HT1080 (cell line): ENCODE measurements around the gene PTPRR. TPM values are rescaled to one million over a fixed set of nuclear protein-coding genes. Genes with fewer than 3 reads are reported as not detected.
A peak's percentile ranks its signal among the peaks of the same experiment; 100 is the strongest.

Source experiments
- DNase-seq: peaks from one replicate; pipeline ENCODE4 v3.0.0-alpha.2; 2015; ENCODE audit warnings: low read depth
- total RNA-seq: library from RNA; depleted of rRNA; stranded (reverse); fragments of >200 nt; shearing (Covaris generic); gene quantifications from 2 replicates; pipeline ENCODE4 v1.2.3, GENCODE V29; 2014

Gene PTPRR
- total RNA-seq, 1 experiment from 2014 or later: 2.5 TPM

DNA sequence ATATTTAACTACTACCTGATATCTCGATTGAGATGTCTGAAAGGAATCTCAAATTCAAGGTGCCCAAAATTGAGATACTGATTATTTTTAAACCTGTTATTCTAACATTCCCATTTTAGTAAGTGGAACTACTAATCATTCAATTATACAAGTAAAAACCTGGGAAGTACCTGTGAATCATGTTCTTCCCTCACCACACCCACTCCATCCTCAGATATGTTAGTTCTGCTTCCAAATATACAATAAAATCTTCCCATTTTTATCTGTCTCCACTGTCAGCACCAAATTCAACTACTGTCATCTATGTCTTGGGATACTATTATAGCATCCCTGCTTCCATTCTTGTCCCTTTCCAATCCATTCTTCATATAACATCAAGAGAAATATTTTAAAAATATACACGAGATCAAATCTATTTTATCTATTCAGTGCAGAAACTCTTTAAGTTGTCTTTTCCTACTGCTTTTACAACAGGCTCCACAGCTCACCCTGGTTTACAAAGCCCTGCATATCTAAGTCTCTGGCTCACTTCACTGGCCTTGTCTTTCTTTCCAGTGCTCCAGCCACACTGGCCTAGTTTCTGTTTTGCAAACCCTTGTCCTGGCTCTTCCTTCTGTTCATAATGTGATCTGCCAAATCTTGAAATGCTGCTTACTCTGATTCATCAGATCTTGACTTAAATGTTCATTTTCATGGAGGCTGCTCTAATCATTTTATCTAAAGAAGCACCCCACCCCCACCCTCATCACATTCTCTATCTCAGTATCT is 122.3 kb downstream of the PTPRR start:
- no peak for DNase-seq

DNA sequence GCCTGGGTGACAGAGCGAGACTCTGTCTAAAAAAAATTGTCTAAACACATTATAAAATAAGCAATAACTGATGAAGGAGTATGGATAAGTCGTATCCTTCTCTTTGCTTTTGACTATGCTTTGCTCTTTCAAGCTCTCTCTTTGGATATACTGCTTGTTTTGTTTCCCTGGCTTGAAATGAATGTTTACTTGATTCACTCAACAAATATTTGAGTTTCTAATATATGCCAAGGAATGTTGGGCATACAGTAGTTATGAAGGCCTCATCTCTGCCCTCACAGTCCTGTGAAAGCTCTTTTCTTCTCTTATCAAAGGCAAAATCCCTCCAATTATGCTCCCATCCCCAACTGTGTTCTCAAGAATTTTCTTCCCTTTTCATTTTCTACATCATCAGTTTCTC is 123.5 kb downstream of the PTPRR start:
- DNase-seq: no peak

DNA sequence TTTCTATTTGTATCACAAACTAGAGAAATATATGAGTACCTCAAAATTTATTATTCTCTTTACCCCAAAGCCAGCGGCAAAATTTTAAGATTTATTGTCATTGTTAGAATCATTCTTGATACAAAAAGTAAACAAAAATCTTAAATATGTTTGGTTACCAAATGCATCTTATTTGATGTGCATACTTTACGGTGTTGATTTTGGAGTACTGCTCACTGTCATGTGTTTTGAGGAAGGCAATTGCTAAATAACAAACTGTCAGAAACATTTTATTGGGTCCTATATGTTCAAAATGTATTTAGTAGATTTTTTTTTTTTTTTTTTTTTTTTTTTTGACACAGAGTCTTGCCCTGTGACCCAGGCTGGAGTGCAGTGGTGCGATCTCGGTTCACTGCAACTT is 124.9 kb downstream of the PTPRR start:
- no peak for DNase-seq

DNA sequence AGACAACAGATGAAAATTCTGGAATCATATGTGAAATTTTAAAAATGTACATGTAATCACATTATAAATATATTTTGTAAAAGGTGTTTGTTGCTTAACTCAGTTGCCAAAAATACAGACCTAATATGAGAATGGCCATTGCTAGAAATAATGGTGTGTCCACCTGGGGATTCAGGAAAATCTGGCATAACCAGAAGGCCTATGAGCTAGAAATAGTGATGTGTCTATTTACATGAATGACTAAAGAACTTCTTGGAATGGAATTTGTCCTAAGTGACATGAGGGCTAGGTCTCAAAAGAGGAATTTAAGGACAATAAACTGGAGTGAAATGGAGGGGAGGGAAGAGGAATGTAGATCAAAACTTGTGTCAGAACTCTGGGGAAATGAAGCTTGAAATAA is 126.4 kb downstream of the PTPRR start:
- DNase-seq: no peak

DNA sequence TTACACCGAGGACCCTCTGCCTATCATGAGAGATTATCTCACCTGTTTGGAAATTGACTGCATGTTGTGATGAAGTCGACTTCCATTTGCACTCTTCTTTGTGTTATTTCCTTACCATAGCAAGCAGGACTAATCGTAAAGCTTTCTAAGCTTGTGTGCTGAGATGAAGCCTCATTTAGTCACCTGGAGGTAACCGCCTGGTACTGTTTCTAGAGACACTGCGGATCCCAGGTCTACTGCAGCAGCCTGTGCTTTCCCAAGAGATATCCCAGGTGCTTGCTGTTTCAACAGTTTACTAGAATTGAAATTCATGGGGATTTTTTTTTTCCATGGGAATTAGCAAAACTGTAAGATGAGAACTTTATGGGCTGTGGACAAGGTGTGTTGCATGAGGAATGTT is 131.8 kb downstream of the PTPRR start:
- no peak for DNase-seq

DNA sequence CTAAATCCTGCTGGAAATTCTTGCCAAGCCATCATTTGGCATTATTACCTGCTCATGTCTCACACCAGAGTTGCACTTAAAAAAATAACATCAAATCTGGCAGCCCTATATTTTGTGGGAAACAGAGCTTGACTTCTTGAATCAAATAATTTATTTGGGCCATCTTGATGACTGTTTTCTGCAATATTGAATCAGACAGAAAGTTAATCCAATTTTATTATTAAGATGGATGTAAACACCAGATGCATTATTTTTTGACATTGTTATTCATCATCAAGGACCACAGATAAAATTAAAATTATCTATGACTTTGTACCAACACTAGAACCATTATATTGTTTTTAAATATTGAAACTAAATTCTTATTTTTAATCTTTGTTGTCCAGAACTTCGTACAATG is 132.9 kb downstream of the PTPRR start:
- no peak for DNase-seq

DNA sequence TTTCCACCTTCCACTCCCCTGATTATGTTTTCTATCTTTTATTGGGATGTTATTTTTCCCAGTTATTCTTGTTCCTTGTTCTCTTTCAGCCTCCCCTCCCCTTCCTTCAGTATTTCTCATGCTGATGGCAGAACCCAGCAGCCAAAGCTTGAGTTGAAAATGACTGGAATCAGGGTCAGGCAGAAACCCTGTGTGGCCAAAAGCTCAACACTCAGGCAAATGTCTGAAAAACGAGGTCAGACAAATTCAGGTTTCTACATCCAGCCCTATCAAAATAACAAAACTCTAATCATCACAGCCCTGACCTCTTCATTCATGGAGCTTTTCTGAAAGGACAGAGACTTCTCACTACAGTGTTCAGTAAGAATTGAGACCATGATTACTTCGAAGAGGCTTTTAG is 134.6 kb downstream of the PTPRR start:
- no peak for DNase-seq

DNA sequence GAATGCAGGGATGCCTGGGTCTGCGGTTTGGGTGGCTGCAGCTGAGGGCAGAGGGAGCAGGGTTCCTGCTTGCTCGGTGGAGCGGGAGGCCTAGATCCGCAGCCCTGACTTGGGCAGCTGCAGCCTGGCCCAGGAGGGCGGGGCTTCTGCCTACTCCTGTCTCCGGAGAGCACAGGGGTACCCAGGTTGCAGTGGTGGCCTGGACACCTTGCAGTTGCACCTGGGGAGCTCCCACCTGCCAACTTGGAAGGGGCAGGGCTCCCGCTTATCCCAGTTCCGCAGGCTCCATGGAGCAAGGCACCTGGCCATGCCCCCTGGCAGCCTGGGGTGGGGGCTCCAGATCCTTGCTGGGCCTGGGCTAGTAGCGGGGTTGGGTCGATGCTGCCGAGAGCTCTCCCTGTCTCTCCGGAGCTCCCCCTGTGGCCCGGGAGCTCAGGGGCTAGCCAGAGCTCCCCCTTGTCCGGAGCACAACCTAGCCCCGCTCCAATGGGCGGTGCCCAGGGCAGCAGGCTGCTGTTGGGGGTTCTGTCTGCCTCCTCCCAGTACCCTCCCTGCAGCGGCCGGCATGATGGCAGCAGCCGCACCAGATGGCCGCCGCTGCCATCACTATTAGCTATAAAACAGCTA is 136.4 kb downstream of the PTPRR start:
- no peak for DNase-seq

DNA sequence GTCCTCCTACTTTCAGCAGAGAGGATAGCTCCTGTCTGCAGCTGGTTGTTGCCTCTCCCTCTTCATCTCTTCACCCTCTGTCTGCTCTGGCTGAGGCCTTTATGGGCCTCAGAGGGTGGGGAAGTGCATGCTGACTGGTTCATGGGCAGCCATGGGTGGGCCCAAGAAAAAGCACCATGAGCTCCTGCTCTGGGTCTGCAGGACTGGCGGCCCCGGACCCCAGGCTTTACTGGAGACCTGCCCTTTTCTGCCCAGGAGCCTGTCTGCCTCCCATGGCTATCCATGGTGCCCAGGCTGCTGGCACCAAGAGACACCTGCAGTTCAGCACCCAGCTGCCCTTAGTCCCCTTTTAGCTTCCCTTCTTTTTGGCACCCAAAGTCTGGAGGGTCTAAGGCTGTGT is 137.1 kb downstream of the PTPRR start:
- no peak for DNase-seq

DNA sequence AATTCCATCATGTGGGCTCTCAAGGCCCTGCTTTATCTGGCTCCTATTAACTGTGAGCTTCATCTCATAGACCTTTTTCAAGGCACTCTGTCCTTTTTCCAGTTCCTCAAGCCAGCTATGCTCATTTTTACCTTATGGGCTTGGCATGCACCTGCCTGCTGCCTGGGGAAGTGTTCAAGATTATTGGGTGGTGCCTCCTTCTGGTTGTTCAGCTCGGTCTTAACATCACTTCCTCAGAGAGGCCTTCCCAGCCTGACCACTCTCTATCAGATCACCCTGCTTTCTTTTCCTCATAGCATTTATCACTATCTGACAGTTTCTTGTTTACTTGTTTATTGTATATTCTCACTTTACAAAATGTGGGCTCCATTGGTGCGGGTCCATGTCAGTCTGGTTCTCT is 141.3 kb downstream of the PTPRR start:
- no peak for DNase-seq

DNA sequence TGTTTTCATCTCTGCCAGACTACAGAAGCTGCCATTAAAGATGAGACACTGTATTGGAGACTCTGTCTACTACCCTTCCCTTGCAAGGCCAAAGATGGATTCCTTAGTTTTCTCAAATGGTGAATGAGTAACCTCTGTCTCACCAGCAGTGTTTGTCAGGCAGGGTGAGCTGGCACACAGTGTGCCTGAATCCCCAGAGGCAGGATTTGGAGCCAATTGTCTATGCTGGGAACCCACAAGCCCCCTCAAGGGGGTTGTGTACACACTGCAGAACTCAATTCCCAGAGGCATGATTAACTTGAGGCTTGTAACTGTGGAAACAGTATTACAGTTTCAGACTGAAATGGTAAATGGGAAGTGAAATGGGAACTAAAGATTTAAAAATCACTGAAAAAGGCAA is 146.5 kb downstream of the PTPRR start:
- DNase-seq: peak; percentile 62

DNA sequence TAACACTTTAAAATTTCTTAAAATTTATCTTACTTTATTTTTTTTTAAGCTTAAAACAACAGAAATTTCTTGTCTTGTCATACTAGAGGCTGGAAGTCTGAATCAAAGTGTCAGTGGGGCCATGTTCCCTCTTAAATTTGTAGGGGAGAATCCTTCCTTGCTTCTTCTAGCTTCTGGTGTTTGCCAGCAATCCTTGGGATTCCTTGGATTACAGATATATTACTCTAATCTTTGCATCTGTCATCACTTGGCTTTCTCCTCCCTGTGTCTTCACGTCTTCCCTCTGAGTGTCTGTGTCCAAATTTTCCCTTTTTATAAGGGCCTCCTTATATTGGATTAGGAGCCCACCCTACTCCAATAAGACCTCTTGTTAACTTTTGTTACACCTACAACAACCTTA is 147.7 kb downstream of the PTPRR start:
- no peak for DNase-seq

DNA sequence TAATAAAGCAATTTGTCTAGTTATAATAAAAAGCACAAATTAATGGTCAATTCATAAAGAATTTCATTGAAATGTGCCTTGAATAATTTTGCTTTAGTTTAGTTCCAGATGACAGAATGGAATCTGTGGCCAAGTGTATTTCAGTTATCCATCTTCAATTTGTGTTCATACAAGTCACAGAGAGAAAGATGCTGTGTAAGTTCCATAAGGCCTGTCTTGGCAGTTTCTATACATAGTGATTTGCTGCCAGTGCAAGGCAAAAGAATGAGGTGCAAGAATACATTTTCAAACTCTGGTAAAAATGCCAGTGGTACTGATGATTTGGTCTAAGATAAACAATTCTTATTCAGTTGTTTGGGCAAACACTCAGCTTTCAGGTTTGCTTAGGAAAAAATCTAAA is 149.0 kb downstream of the PTPRR start:
- DNase-seq: no peak

DNA sequence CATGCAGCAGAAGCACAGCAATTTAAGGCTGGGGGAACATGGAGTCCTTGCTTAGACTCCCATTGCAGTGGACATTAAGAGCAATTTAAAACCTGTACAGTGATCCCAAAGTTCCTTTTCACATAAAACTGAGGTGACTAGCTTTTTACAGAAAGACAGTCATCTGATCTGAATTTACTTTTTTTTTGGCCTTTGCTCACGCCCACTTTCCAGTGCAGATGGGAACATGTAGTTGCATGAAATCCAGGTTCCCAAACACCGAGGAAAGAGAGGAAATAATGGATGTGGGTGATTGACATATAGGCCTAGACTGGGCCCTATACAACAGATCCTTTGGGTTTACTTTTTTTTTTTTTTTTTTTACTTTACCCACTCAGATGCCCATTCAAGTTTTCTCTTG is 156.9 kb downstream of the PTPRR start:
- no peak for DNase-seq

DNA sequence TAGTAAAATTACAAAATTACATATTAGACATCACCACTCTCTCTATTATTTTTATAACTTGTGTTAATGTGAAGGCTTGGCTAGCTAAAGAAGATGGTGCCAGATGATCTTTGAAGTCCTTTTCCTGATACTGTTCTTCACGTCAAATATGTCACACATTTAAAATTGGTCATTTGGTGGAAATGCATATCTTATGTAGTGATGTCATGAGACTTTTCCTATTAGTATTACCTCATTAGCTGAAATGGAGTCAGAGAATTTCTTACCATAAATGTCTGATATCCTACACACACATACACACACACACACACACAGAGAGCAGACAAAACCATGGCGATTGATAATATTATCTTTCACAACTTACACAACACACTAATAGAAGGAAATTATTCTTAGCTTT is 158.5 kb downstream of the PTPRR start:
- DNase-seq: no peak

DNA sequence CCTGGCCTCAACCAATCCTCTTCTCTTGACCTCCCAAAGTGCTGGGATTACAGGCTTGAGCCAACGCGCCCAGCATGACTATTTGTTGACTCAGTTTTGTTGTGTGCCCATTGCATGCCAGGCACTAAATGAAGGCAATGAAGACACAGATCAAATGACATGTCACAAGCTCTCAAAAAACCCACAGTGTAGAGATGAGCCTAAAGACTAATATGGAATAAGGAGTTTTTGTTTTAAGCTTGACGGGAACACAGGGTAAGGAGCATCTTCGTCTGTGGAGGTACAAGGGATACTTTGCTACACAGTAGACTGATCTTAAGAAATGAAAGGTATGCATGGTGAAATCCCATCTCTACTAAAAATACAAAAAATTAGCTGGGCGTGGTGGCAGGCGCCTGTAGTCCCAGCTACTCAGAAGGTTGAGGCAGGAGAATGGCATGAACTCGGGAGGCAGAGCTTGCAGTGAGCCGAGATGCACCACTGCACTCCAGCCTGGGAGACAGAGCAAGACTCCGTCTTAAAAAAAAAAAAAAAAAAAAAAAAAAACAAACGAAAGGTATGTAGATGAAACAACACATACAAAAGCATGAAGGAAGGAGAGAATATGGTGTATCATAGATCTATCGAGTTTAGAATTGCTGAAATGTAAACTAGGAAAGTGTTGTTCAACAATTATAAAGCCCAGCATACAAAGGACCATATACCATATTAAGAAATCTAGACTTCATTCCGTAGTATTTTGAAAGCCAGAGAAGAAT is 161.2 kb downstream of the PTPRR start:
- DNase-seq: no peak

DNA sequence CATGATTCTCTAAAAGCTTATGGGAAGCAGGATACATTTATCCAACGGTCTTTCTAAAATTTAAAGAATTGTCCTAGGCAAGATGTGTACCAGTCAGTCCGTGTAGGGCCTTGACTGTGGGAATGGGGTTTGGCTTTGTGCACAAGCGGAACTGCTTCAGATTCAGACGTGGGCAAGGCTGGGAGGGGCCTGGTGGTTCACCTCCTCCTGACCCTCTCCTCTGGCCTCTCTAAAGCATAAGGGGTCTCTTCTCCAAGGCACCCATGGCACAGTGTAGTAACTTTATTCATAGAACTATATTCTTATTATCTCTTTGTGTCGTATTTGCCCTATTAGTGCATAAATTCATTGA is 162.1 kb downstream of the PTPRR start:
- no peak for DNase-seq

DNA sequence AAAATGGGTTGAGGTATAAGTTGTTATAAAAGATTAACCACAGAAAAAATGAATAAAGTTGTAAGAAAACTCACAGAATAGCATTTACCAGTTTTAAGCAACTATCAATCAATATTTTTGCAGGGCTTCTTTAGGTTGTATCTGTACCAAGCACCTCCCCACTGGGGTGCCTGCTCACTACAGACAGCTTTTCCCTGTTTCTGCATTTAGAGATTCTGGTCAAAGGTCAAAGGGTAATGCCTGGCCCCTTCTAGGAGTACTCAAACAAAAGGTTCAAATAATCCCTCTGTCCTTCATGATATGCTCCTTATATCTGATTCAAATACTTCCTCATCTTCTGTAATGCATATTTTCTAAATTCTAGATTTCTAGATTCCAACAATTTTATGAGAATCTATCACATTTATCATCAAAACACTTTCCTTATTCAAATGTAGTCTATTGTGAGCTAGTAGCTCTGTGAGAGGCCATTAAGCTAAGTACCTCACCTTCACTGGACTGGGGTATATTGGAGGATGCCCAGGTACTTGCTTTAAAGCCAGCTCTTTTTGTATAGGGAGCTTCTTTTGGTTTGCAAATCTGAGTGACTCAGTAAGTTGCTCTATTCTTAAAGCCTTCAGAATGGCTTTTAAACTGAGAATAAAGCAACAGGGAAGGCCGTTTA is 162.6 kb downstream of the PTPRR start:
- DNase-seq: no peak

DNA sequence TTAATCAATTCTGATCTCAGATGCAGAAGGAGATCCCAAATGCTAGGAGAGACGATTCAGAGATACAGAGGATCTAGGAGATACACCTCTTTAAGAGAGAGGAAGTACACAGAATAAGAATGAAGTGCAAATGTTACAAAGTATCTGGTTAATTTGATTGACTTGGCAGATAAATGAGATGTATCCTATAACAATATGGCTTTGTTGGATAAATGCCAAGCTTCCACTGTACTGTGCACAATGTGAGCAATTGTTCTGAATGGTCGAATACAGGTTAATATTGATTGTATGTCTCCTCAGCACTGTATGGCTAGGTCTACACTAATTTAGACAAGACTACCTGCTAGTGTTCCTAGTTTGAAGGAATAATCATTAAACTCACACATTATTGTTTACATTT is 163.7 kb downstream of the PTPRR start:
- DNase-seq: no peak

DNA sequence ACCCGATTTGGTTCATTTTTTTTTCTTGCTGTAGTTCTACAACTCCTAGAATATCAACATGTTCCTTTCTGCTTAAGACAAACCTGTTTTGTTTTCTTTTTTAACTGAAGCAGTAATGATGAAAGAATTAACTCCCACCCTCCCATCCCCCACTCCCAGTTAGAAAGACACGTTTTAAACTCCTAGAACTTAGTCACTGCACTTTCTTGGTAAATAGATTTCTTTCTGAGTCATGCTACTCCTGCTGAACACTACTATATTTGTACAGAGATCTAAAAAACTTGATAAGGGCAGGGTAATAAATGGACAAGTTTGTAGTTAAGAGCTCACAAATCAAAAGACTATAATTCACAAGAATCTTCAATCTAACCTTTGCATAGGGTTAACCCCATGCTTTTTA is 164.4 kb downstream of the PTPRR start:
- DNase-seq: peak; percentile 61

DNA sequence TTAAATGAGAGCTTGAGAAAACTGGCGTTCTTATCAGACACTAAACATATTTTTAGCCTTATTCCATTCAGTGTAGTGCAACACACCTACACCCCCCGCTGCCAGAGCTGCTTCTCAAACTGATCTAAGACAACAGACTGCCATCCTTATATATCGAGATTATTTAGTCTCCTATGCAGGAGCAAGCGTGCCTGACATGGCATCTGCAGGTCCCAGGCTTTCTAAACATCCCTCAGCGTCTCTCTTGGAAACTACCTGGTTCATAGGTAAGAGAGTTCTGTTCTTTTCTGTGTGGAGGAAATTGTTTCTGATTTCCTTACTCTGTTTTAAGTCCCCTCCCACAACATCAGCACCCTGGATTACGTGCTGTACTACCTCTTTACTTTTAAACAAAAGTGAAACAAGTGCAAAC is 166.2 kb downstream of the PTPRR start:
- no peak for DNase-seq

DNA sequence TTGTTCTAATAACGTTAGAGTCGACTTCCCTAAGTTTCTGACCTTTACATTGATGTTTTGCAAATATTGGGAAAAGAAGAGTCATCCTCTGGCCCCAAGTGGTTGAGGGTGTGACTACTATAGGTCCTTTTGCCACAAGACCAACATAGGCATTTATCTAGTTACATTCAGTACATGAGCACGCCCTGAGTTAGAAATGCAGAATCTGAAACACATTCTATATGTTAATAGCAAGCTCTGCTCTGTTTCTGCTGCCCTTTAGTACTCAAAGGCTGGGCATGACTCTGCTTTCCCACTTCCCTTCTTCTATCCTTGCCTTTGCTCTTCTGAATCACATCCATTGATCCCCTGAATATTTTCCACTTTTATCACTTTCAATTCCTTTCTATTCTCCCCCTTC is 168.2 kb downstream of the PTPRR start:
- no peak for DNase-seq
